GM12873 (cell line): ENCODE results near the gene PPME1.

Source experiments
- CTCF ChIP-seq: IDR thresholded peaks from 2 replicates; pipeline ENCODE4 v1.5.1; 2012; ENCODE audit warnings: low read depth, mild to moderate bottlenecking, moderate library complexity, low read length, control low read depth; ENCODE audit not compliant: insufficient read depth; ENCODE audit errors: missing control alignments

PPME1 gene

GRCh38 chr11:74185285-74185684 is 14.2 kb downstream of the PPME1 start:
- TF ChIP-seq CTCF, result no peak

- no peak for TF ChIP-seq CTCF
Measured at GRCh38 chr11:74185695-74186094, 14.6 kb downstream of the PPME1 start.

GRCh38 chr11:74195828-74196227 is 24.7 kb downstream of the PPME1 start:
- no peak for TF ChIP-seq CTCF

GRCh38 chr11:74196781-74197486 is 25.8 kb downstream of the PPME1 start:
- no peak for TF ChIP-seq CTCF

GRCh38 chr11:74203966-74204365 is 32.9 kb downstream of the PPME1 start:
- no peak for TF ChIP-seq CTCF

- TF ChIP-seq CTCF, result no peak
Measured at GRCh38 chr11:74204701-74205100, 33.6 kb downstream of the PPME1 start.

- no peak for TF ChIP-seq CTCF
Measured at GRCh38 chr11:74205181-74205580, 34.1 kb downstream of the PPME1 start.
